PC-9 (cell line): ENCODE measurements around the gene CAMTA1. TPM values are rescaled to one million over a fixed set of nuclear protein-coding genes. Genes with fewer than 3 reads are reported as not detected.

Experiments
- BruUV-seq: library from RNA; stranded (reverse); fragments of 400-500 nt; replicated peaks from 2 replicates; lab custom pipeline; 2021; lab: Mats Ljungman, UMichigan
- CTCF ChIA-PET: fragments of 300-600 bp; sonication (Branson Sonifier 250); formaldehyde crosslinking; loops from one replicate; lab custom pipeline; 2022; ENCODE audit warnings: antibody characterized with exemption; lab: Charles Lee
- POLR2A ChIA-PET: fragments of 300-600 bp; sonication (Branson Sonifier 250); formaldehyde crosslinking; loops from one replicate; lab custom pipeline; 2022; ENCODE audit warnings: antibody characterized with exemption; ENCODE audit not compliant: unreplicated experiment; lab: Charles Lee
- DNase-seq, 2 experiments: peaks; one replicate each; pipeline versions ENCODE4 v3.0.0 to v3.0.0-alpha.2; 2015 to 2022; ENCODE audit warnings: mixed read lengths in 1 of 2
- H2AFZ ChIP-seq: fragments of 200-600 bp; sonication (generic); 2 replicates; pipeline ENCODE4 v1.8.1; 2017; ENCODE audit warnings: antibody characterized with exemption
- H3F3A ChIP-seq: fragments of 200-600 bp; sonication (generic); 2 replicates; pipeline ENCODE4 v1.8.1; 2017; ENCODE audit warnings: antibody characterized with exemption, mild to moderate bottlenecking, low read depth; ENCODE audit not compliant: insufficient read depth
- H3K27ac ChIP-seq: fragments of 200-600 bp; sonication (generic); 2 replicates; pipeline ENCODE4 v1.6.1; 2016; ENCODE audit warnings: mixed run types
- H3K27me3 ChIP-seq: fragments of 200-600 bp; sonication (generic); 2 replicates; pipeline ENCODE4 v1.6.1; 2016; ENCODE audit warnings: low read depth, mixed run types; ENCODE audit not compliant: insufficient read depth
- H3K36me3 ChIP-seq: fragments of 200-600 bp; sonication (generic); 2 replicates; pipeline ENCODE4 v1.6.1; 2016; ENCODE audit warnings: low read depth, mixed run types
- H3K4me1 ChIP-seq: fragments of 200-600 bp; sonication (generic); replicated peaks from 2 replicates; pipeline ENCODE4 v1.6.1; 2016; ENCODE audit warnings: mixed run types; ENCODE audit not compliant: insufficient read depth
- H3K4me2 ChIP-seq: fragments of 200-600 bp; sonication (generic); 2 replicates; pipeline ENCODE4 v1.6.1; 2017; ENCODE audit warnings: mixed run types
- H3K4me3 ChIP-seq: fragments of 200-600 bp; sonication (generic); 2 replicates; pipeline ENCODE4 v1.6.1; 2016; ENCODE audit warnings: mixed run types
- H3K79me2 ChIP-seq: fragments of 200-600 bp; sonication (generic); 2 replicates; pipeline ENCODE4 v1.6.1; 2017; ENCODE audit warnings: low read depth, mixed run types
- H3K9me2 ChIP-seq: fragments of 200-600 bp; sonication (generic); 2 replicates; pipeline ENCODE4 v1.8.1; 2017; ENCODE audit warnings: mild to moderate bottlenecking; ENCODE audit not compliant: insufficient read depth
- H3K9me3 ChIP-seq: fragments of 200-600 bp; sonication (generic); 2 replicates; pipeline ENCODE4 v1.8.1; 2016; ENCODE audit warnings: low read depth; ENCODE audit not compliant: insufficient read depth
- H4K20me1 ChIP-seq: fragments of 200-600 bp; sonication (generic); 2 replicates; pipeline ENCODE4 v1.8.1; 2017; ENCODE audit not compliant: insufficient read depth
- EZH2 ChIP-seq: fragments of 200-600 bp; sonication (generic); IDR thresholded peaks from 2 replicates; pipeline ENCODE4 v1.8.0; 2017; ENCODE audit warnings: antibody characterized with exemption, low read depth
- intact Hi-C: fragments of 100-400 bp; cut with micrococcal nuclease; formaldehyde crosslinking; loops from one replicate; pipeline ENCODE4 v1.10.0; 2022; ENCODE audit not compliant: unreplicated experiment
- total RNA-seq: library from RNA; stranded (reverse); gene quantifications from 2 replicates; pipeline ENCODE4 v1.2.3, GENCODE V29; 2021
- TF ChIP-seq, protein P1 (sequence below): fragments of 200-600 bp; sonication (generic); conservative IDR thresholded peaks from 2 replicates; pipeline ENCODE4 v1.6.1; 2017; ENCODE audit warnings: mixed run types, antibody characterized with exemption, mild to moderate bottlenecking, moderate library complexity

CAMTA1 gene
- total RNA-seq, 1 experiment from 2014 or later: 72.3 TPM

DNA sequence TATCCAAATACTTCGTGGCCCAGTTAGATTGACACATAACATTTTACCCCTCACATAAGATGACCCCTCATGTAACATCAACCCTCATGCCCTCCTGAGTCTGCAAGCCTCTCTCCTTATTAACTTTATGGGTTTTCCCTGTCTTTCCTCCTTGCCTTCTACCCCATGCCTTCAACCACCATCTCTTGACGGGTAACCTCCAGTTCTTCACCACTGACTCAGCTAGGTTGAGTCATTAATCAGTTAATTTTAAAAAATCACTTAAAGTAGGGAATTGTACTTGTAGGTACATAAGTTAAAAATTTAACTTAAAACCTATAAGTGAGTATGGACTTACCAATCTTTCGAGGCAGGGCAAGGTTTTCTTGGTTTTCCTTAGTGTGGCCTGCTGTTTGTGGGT is 330.7 kb downstream of the CAMTA1 start:
- TF ChIP-seq, protein P1, sequence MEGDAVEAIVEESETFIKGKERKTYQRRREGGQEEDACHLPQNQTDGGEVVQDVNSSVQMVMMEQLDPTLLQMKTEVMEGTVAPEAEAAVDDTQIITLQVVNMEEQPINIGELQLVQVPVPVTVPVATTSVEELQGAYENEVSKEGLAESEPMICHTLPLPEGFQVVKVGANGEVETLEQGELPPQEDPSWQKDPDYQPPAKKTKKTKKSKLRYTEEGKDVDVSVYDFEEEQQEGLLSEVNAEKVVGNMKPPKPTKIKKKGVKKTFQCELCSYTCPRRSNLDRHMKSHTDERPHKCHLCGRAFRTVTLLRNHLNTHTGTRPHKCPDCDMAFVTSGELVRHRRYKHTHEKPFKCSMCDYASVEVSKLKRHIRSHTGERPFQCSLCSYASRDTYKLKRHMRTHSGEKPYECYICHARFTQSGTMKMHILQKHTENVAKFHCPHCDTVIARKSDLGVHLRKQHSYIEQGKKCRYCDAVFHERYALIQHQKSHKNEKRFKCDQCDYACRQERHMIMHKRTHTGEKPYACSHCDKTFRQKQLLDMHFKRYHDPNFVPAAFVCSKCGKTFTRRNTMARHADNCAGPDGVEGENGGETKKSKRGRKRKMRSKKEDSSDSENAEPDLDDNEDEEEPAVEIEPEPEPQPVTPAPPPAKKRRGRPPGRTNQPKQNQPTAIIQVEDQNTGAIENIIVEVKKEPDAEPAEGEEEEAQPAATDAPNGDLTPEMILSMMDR: no peak
- TF ChIP-seq EZH2: no peak
- Histone ChIP-seq H3K27me3 (peaks cover 54% of the 10 kb centered on the region), H3K36me3 (no peaks in the 10 kb centered on the region), H2AFZ (no peak overlapping the region), H3K4me2 (no peak overlapping the region), H3K4me1 (no peaks in the 10 kb centered on the region), H3K79me2 (no peaks in the 10 kb centered on the region), H3K4me3 (no peak overlapping the region), H3K9me3 (no peaks in the 10 kb centered on the region), H3K9me2 (no peaks in the 10 kb centered on the region), H3F3A (no peaks in the 10 kb centered on the region), H3K27ac (no peak overlapping the region), H4K20me1 (no peaks in the 10 kb centered on the region)
- no TSS peak for BruUV-seq
- intact Hi-C loops: no loop called here
- no peak for DNase-seq
- ChIA-PET CTCF (no interaction called here), POLR2A (no interaction called here)

DNA sequence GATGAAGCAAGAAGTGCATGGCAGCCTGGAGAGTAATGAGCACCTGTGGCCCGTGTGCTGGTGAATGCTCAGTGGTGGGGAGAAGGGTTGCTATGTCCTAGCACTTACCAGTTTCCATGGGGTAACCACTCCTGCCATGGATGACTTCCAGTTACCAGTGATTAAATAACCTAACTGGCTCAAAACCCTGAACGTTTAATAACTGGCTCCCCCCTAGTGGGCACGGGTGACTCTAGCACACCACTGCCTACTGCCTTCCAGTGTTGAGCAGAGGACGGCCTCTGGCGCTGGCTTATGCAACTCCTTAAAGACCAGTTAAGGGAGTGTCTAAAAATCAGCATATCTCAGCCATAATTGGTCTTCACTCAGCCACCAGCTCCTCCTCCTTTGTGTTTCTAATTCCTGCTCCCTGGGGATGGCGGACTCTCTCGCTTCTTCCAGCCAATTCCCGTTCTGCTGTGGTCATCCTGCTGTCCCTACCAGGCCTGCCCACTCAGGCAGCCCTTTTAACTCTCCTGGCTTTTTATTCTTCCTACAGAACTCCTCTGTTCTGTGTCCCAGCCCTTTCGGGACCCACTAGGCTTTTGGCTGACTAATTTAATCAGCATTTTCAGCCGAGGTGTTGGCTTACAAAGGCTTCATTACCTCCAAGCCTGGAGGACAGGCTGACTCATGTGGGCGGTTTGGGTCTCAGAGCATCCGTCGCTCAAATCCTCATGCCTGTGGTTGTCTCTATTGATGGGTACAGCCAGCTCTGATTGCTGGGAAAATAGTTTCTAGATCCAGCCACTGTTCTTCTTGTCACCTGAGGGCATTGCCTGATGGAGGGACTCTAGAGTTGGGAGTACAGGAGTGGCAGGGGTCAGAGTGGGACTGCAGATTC is 332.4 kb downstream of the CAMTA1 start:
- H3K79me2 ChIP-seq: no peaks in the 10 kb centered on the region
- peak; percentile 28 to 55 for DNase-seq
- no TSS peak for BruUV-seq
- intact Hi-C loops: no loop called here
- no peak overlapping the region for H3K27ac ChIP-seq
- no peaks in the 10 kb centered on the region for H3K9me3 ChIP-seq
- H3K4me3 ChIP-seq: no peak overlapping the region
- no peaks in the 10 kb centered on the region for H3F3A ChIP-seq
- POLR2A ChIA-PET: no interaction called here
- H4K20me1 ChIP-seq: no peaks in the 10 kb centered on the region
- peaks cover 46% of the 10 kb centered on the region for H3K27me3 ChIP-seq
- TF ChIP-seq, protein P1: no peak
- TF ChIP-seq EZH2: no peak
- no peak overlapping the region for H3K4me2 ChIP-seq
- H3K4me1 ChIP-seq: no peaks in the 10 kb centered on the region
- no peaks in the 10 kb centered on the region for H3K9me2 ChIP-seq
- H2AFZ ChIP-seq: no peak overlapping the region
- H3K36me3 ChIP-seq: no peaks in the 10 kb centered on the region
- CTCF ChIA-PET: interaction anchor here (0.7 kb wide), 2 partner anchors 18 to 31 kb away, joined by 7 to 11 read pairs; no protein-coding TSS in a partner anchor

DNA sequence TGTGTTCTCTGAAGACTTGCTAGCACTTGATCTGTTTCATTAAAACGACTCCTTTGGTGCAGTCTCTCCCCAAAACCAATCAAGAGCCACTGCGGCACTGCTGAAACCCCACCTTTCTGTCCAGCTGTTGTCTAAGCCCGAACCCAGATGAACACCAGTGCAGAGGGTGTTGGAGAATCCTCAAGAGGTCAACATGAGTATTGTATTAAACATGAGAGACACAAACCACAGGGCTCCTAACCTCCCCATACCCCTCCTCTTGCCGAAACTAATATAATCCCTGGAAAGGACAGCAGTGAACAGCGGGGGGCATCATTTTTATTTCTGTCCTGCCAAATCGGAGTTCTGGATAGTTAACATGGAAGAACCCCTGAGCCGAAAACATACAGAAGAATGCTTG is 333.9 kb downstream of the CAMTA1 start:
- Histone ChIP-seq H3K36me3 (no peaks in the 10 kb centered on the region), H3K4me2 (no peak overlapping the region), H3K27ac (no peak overlapping the region), H4K20me1 (no peaks in the 10 kb centered on the region), H3K4me3 (no peak overlapping the region), H3K4me1 (no peaks in the 10 kb centered on the region), H3K9me3 (no peaks in the 10 kb centered on the region), H2AFZ (no peak overlapping the region), H3K27me3 (peaks cover 39% of the 10 kb centered on the region), H3K9me2 (no peaks in the 10 kb centered on the region), H3K79me2 (no peaks in the 10 kb centered on the region), H3F3A (no peaks in the 10 kb centered on the region)
- intact Hi-C loops: no loop called here
- no peak for DNase-seq
- ChIA-PET POLR2A (no interaction called here), CTCF (no interaction called here)
- TF ChIP-seq, protein P1: no peak
- no peak for TF ChIP-seq EZH2
- no TSS peak for BruUV-seq
